Measurements from ENCODE around the gene ARL6IP1. TPM values are rescaled to one million over a fixed set of nuclear protein-coding genes. Genes with fewer than 3 reads are reported as not detected.

Gene ARL6IP1
- total RNA-seq, 1 experiment from 2014 or later, result 172 TPM

DNA sequence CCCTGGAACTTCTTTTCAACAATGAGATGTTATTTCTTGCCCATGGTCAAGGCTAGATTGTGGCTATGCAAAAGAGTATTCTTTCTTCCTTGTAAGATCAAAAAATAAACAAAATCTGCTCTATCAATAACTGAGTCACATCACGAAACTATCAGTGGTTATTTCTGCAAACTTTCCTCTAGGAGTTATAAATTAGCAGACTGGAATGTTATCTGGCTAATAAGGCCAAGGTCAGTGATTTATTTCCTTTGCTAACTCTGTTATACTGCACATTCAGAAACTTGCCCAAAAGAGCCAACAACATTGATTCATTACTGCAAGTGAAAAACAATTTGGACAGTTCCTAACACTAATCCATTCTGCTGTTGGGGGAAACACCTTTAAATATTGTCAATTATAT, 5.0 kb downstream of the ARL6IP1 start:
- H3K4me3 Mint-ChIP-seq, result no peak overlapping the region
- peaks cover 57% of the 10 kb centered on the region for H3K36me3 Mint-ChIP-seq
- DNase-seq (ENCODE audit: low spot score) (no peak), ATAC-seq (no peak)
- no peaks in the 10 kb centered on the region for H3K27me3 Mint-ChIP-seq (ENCODE audit: low read depth)
- H3K9me3 Mint-ChIP-seq, result no peaks in the 10 kb centered on the region
- TF ChIP-seq CTCF (IDR thresholded peaks at IDR 0.05), result no peak
- no peak for TF ChIP-seq MXD4 (CRISPR knock-in tag; IDR thresholded peaks at IDR 0.05; ENCODE audit: borderline replicate concordance)
- no peak for TF ChIP-seq PRRX2 (CRISPR knock-in tag; IDR thresholded peaks at IDR 0.05)
- TF ChIP-seq, protein P1, sequence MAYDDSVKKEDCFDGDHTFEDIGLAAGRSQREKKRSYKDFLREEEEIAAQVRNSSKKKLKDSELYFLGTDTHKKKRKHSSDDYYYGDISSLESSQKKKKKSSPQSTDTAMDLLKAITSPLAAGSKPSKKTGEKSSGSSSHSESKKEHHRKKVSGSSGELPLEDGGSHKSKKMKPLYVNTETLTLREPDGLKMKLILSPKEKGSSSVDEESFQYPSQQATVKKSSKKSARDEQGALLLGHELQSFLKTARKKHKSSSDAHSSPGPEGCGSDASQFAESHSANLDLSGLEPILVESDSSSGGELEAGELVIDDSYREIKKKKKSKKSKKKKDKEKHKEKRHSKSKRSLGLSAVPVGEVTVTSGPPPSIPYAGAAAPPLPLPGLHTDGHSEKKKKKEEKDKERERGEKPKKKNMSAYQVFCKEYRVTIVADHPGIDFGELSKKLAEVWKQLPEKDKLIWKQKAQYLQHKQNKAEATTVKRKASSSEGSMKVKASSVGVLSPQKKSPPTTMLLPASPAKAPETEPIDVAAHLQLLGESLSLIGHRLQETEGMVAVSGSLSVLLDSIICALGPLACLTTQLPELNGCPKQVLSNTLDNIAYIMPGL (CRISPR knock-in tag; IDR thresholded peaks at IDR 0.05), result no peak
- TF ChIP-seq, protein P2, sequence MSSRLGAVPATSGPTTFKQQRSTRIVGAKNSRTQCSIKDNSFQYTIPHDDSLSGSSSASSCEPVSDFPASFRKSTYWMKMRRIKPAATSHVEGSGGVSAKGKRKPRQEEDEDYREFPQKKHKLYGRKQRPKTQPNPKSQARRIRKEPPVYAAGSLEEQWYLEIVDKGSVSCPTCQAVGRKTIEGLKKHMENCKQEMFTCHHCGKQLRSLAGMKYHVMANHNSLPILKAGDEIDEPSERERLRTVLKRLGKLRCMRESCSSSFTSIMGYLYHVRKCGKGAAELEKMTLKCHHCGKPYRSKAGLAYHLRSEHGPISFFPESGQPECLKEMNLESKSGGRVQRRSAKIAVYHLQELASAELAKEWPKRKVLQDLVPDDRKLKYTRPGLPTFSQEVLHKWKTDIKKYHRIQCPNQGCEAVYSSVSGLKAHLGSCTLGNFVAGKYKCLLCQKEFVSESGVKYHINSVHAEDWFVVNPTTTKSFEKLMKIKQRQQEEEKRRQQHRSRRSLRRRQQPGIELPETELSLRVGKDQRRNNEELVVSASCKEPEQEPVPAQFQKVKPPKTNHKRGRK (CRISPR knock-in tag; IDR thresholded peaks at IDR 0.05; ENCODE audit: borderline replicate concordance), result no peak
- TF ChIP-seq FOXJ3 (CRISPR knock-in tag; IDR thresholded peaks at IDR 0.05; ENCODE audit: borderline replicate concordance), result no peak
- peaks cover 15% of the 10 kb centered on the region for H3K4me1 Mint-ChIP-seq
- H3K27ac Mint-ChIP-seq, result no peak overlapping the region
- POLR2A ChIA-PET, result no interaction called here
- CTCF ChIA-PET, result no interaction called here

GRCh38 chr16:18792836-18793433, 8.4 kb downstream of the ARL6IP1 start:
- Mint-ChIP-seq H3K4me1 (peaks cover 15% of the 10 kb centered on the region), H3K27ac (0 out of 2 replicates have a peak overlapping the region, but pooled peaks have one; percentile 71), H3K36me3 (peaks cover 73% of the 10 kb centered on the region), H3K4me3 (no peak overlapping the region), H3K9me3 (no peaks in the 10 kb centered on the region), H3K27me3 (ENCODE audit: low read depth) (no peaks in the 10 kb centered on the region)
- DNase-seq (ENCODE audit: low spot score), result no peak
- ChIA-PET CTCF (interaction anchor here (4.3 kb wide), 1 partner anchor 8 kb away, joined by 40 read pairs; the partner anchor contains the start of gene ARL6IP1), POLR2A (interaction anchor here (1.0 kb wide), 1 partner anchor 9 kb away, joined by 7 read pairs; the partner anchor contains the start of gene ARL6IP1)
- ATAC-seq, result no peak
- TF ChIP-seq CBFB (CRISPR knock-in tag; IDR thresholded peaks at IDR 0.05; ENCODE audit: low read depth) (no peak), ZNF416 (CRISPR knock-in tag; IDR thresholded peaks at IDR 0.05) (no peak)

- H3K27ac Mint-ChIP-seq, result peak within 1 kb of the TSS; percentile 99
- no peaks in the 10 kb centered on the region for H3K27me3 Mint-ChIP-seq (ENCODE audit: low read depth)
- ChIA-PET CTCF (interaction anchor here (0.9 to 4.3 kb wide), 2 partner anchors 11 to 16 kb away, joined by 3 to 40 read pairs; partner anchors contain the start of gene ARL6IP1), POLR2A (interaction anchor here (0.7 to 4.0 kb wide), 2 partner anchors 11 to 15 kb away, joined by 5 to 60 read pairs; partner anchors contain the start of gene ARL6IP1)
- H3K4me3 Mint-ChIP-seq, result peak within 1 kb of the TSS; percentile 100
- peak; percentile 95 for DNase-seq (ENCODE audit: low spot score)
- ATAC-seq, result peak; percentile 98
- peaks cover 78% of the 10 kb centered on the region for H3K36me3 Mint-ChIP-seq
- no peaks in the 10 kb centered on the region for H3K9me3 Mint-ChIP-seq
- peaks cover 39% of the 10 kb centered on the region for H3K4me1 Mint-ChIP-seq
- TF ChIP-seq, protein P3, sequence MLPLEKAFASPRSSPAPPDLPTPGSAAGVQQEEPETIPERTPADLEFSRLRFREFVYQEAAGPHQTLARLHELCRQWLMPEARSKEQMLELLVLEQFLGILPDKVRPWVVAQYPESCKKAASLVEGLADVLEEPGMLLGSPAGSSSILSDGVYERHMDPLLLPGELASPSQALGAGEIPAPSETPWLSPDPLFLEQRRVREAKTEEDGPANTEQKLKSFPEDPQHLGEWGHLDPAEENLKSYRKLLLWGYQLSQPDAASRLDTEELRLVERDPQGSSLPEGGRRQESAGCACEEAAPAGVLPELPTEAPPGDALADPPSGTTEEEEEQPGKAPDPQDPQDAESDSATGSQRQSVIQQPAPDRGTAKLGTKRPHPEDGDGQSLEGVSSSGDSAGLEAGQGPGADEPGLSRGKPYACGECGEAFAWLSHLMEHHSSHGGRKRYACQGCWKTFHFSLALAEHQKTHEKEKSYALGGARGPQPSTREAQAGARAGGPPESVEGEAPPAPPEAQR (CRISPR knock-in tag; IDR thresholded peaks at IDR 0.05), result 0 out of 2 replicates have a peak, but pooled peaks have one; percentile 37
- peak; percentile 80; the same call in 1 of the 2 replicates for TF ChIP-seq JUN (CRISPR knock-in tag; IDR thresholded peaks at IDR 0.05)
- TF ChIP-seq ZNF232 (CRISPR knock-in tag; IDR thresholded peaks at IDR 0.05), result 0 out of 2 replicates have a peak, but pooled peaks have one; percentile 69
- TF ChIP-seq, protein P4, sequence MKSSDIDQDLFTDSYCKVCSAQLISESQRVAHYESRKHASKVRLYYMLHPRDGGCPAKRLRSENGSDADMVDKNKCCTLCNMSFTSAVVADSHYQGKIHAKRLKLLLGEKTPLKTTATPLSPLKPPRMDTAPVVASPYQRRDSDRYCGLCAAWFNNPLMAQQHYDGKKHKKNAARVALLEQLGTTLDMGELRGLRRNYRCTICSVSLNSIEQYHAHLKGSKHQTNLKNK (CRISPR knock-in tag; IDR thresholded peaks at IDR 0.05), result 0 out of 2 replicates have a peak, but pooled peaks have one; percentile 17
- TF ChIP-seq CREM (CRISPR knock-in tag; IDR thresholded peaks at IDR 0.05), result peak; percentile 86
- TF ChIP-seq, protein P5, sequence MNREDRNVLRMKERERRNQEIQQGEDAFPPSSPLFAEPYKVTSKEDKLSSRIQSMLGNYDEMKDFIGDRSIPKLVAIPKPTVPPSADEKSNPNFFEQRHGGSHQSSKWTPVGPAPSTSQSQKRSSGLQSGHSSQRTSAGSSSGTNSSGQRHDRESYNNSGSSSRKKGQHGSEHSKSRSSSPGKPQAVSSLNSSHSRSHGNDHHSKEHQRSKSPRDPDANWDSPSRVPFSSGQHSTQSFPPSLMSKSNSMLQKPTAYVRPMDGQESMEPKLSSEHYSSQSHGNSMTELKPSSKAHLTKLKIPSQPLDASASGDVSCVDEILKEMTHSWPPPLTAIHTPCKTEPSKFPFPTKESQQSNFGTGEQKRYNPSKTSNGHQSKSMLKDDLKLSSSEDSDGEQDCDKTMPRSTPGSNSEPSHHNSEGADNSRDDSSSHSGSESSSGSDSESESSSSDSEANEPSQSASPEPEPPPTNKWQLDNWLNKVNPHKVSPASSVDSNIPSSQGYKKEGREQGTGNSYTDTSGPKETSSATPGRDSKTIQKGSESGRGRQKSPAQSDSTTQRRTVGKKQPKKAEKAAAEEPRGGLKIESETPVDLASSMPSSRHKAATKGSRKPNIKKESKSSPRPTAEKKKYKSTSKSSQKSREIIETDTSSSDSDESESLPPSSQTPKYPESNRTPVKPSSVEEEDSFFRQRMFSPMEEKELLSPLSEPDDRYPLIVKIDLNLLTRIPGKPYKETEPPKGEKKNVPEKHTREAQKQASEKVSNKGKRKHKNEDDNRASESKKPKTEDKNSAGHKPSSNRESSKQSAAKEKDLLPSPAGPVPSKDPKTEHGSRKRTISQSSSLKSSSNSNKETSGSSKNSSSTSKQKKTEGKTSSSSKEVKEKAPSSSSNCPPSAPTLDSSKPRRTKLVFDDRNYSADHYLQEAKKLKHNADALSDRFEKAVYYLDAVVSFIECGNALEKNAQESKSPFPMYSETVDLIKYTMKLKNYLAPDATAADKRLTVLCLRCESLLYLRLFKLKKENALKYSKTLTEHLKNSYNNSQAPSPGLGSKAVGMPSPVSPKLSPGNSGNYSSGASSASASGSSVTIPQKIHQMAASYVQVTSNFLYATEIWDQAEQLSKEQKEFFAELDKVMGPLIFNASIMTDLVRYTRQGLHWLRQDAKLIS (CRISPR knock-in tag; IDR thresholded peaks at IDR 0.05; ENCODE audit: borderline replicate concordance), result peak; percentile 74; the same call in 1 of the 2 replicates
- TF ChIP-seq NR2C2 (CRISPR knock-in tag; IDR thresholded peaks at IDR 0.05), result no peak
- peak; percentile 91; the same call in 1 of the 2 replicates for TF ChIP-seq KAT7 (CRISPR knock-in tag; IDR thresholded peaks at IDR 0.05; ENCODE audit: borderline replicate concordance)
- TF ChIP-seq ESRRA (CRISPR knock-in tag; IDR thresholded peaks at IDR 0.05; ENCODE audit: borderline replicate concordance), result peak; percentile 46; the same call in 1 of the 2 replicates
- peak; percentile 81; the same call in 1 of the 2 replicates for TF ChIP-seq FOXP1 (CRISPR knock-in tag; IDR thresholded peaks at IDR 0.05; ENCODE audit: borderline replicate concordance)
Measured at GRCh38 chr16:18789850-18790706, 11.3 kb downstream of the ARL6IP1 start, which contains the start of gene RPS15A. TSS of gene RPS15A (minus strand) at chr16:18790334. CDS start at chr16:18789113, 1,221 bp downstream.
